DMS153 (cell line): ENCODE results near the gene SLC38A3.

Experiments used
- DNase-seq: peaks from one replicate; lab custom pipeline; 2025; lab: John Stamatoyannopoulos, UW

The SLC38A3 gene

DNA sequence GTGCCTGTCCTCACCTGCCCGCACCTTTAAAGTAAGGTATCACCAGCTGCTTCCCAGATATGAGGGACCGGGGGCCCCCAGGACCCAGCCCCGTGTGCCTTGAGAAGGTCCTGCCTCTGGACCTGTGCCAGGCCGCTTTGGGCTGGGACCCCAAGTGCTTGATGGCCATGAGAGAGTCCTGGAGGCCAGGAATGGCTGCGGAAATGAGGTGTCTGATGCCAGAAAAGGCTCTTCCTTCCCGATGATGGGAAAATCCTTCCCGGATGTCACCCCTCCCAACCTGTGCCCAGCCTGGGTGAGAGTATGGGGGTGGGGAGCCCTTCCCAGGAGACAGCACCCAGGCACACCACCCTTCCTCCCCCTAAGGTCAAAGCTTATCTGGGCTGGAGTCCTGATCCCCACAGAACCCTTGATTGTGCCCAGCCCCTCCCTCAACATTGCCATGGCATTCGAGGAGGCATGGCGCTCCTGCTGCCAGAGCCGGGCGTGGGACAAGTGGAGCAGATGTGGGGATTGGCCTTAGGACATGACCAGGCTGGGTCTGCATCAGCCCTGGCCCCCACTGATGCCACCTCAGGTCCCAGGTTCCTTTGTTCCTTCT, 35.7 kb upstream of the SLC38A3 start:
- no peak for DNase-seq

DNA sequence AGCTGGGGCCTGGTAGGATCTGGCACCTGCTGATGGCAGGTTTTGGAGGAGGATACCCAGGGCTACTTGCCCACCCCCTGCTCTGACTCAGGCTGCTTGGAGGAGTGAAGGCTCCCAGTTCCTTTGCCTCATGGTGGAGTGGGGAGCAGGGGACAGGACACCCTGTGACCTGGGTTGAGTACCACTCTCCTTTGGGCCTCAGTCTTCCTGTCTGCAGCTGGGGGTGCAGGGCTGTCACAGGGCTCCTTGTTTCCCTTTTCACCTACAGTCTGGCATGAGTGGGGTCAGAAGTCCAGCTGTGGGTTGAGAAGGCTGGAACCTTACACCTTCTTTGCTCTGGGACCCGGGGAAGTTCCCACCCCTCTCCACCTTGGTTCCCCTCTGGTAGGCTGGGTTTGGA, 35.2 kb upstream of the SLC38A3 start:
- DNase-seq = no peak

GRCh38 chr3:50170689-50171088, 34.4 kb upstream of the SLC38A3 start:
- no peak for DNase-seq

GRCh38 chr3:50171540-50172301, 33.4 kb upstream of the SLC38A3 start:
- DNase-seq = no peak

DNA sequence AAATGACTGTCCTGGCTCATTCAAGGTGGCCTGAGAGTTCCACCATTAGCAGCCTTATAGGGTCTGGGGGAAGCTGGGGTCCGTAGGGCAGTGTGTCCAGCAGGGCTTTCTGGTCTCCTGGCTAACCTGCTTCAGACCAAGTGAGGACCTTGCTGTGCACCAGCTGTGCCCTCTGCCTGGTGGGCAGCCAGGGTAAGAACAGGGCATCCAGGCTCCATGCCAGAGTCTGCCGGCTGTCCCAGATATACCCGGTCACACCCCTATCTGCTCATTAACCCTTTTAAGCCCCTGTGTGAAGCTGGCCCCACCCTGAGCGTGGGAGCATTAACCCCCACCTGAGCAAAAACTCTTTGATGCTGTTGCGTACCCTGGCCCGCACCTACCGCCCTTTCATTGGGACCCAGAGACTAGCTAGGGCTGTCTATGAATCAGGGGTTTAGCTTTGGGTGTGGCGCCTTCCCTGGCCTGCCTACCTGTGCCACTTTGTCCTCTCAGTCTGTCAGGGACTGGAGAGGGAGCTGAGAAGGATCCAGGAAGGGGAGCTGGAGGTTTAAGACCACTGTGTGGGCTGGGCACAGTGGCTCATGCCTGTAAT, 32.3 kb upstream of the SLC38A3 start:
- DNase-seq = no peak

- DNase-seq = no peak
These were observed 31.2 kb upstream of the SLC38A3 start for GRCh38 chr3:50173685-50174516.

DNA sequence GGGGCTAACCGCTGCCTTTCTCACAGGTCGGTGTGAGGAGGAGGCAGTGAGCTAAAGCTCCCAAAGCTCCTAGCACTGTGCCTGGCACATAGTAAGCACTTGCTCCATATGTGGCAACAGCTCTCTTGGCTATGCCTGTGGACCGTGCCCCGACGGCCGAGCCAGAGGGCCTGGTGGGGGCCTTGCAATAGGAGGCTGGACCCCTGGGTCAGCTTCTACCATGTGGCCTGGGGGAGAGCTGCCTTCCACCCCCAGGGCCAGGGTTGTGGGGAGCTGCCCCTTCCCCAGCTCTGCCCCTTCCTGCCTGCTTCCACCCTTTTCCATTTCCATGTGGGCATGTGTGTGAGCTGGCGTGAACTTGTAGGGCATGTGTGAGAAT, 30.6 kb upstream of the SLC38A3 start:
- no peak for DNase-seq

DNA sequence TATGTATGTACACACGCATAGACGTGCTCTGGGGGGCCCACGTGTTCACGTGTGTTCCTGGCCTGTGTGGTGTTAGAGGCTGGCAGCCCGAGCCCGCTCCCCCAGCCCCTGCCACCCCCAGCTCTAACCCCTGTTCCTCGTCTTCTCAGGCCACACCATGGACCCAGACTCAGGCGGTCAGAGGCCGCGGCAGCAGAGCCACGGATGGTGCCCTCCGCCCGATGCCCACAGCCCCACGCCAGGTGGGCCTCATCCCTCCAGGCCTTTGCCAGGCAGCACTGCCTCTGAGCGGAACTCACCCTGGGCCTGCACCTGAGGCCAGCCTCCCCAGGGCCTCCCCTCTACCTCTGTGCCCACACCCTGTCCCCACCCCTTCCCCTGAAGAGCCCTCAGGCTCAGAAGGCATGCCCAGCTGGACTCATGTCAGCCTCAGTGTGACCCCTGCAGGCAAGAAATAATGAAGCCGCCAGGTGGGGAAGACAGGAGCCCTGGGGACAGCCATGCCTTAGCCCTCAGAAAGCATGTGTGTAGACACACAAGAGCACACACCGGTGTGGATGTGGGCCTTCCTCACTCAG, 30.0 kb upstream of the SLC38A3 start:
- DNase-seq = no peak

DNA sequence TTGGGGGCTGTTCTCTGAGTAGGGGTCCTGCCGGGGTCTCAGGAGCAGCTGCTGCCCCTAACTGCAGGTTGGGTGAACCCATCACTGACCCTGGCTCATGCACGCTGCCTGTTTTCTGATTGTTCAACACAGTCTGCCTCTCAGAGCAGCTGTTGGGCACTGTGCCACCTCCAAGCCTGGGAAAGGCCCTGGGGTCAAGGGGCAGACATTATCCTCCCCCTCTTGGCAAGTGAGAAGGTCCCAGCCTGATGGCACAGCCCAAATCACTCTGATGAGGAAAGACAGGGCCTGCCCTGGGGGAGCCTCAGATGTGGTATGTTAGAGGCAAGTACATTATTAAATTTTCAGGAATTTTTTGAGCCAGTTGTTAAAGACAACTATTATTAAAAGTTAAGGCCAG, 27.7 kb upstream of the SLC38A3 start:
- no peak for DNase-seq

DNA sequence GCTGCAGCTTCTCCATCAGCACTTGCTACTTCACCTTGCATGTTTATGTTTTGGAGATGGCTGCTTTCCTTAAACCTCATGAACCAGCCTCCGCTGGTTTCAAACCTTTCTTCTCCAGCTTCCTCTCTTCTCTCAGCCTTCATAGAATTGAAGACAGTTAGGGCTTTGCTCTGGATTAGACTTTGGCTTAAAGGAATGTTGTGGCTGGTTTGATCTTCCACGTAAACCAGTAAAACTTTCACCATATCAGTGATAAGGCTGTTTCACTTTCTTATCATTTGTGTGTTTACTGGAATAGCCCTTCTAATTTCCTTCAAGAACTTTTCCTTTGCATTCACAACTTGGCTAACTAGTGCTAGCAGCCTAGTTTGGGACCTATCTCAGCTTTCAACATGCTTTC, 25.4 kb upstream of the SLC38A3 start:
- no peak for DNase-seq

GRCh38 chr3:50181985-50182384, 23.1 kb upstream of the SLC38A3 start:
- DNase-seq = no peak

- DNase-seq = no peak
These were observed 22.5 kb upstream of the SLC38A3 start for GRCh38 chr3:50182533-50183099.

GRCh38 chr3:50183755-50184154, 21.3 kb upstream of the SLC38A3 start:
- no peak for DNase-seq

DNA sequence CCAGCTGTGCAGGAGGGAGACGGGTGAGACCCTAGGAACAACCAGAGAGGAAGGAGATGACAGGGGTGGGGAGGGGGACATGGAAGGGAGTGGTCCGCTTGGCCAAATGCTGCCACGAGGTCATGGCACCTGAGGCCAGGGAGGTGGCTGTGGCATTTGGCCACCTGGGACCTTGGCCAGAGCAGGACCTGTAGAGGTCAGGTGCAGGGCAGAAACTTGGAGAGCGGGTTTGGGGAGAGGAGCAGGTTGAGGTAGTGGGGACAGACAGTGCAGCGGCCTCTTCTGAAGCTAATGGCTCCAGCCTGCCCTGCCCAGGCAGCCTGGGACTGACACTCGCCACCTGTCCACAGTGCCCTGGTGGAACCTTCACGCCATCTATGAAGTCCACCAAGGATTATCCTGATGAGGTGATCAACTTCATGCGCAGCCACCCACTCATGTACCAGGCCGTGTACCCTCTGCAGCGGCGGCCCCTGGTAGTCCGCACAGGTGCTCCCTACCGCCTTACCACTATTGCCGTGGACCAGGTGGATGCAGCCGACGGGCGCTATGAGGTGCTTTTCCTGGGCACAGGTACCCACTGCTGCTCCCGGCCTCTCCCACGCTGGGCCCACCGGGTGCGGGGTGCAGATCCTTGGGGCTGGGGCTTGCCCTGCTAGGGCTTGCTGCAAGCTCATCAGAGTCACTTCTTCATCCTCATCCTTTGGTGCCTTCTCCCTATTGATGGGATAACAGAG, 20.7 kb upstream of the SLC38A3 start:
- DNase-seq = no peak

GRCh38 chr3:50185230-50185629, 19.8 kb upstream of the SLC38A3 start:
- DNase-seq = no peak

DNA sequence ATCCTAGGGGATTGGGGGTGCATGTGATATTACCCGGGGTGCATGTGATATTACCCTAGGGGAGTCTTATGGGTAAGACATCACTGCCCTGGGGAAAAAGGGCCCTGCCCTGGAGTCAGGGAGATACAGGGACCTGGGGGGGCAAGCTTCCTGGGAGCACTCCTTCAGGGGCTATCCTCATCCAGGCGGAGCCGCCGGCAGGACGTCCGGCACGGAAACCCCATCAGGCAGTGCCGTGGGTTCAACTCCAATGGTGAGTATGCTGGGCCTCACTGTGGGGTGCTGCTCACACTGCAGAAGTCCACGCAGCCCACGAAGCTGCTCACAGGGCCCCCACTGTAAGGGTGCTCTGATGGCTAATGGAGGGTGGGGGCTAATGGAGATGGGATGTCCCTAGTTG, 19.0 kb upstream of the SLC38A3 start:
- no peak for DNase-seq

DNA sequence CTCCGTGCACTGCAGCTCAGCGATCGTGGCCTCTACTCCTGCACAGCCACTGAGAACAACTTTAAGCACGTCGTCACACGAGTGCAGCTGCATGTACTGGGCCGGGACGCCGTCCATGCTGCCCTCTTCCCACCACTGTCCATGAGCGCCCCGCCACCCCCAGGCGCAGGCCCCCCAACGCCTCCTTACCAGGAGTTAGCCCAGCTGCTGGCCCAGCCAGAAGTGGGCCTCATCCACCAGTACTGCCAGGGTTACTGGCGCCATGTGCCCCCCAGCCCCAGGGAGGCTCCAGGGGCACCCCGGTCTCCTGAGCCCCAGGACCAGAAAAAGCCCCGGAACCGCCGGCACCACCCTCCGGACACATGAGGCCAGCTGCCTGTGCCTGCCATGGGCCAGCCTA, 17.3 kb upstream of the SLC38A3 start:
- no peak for DNase-seq

DNA sequence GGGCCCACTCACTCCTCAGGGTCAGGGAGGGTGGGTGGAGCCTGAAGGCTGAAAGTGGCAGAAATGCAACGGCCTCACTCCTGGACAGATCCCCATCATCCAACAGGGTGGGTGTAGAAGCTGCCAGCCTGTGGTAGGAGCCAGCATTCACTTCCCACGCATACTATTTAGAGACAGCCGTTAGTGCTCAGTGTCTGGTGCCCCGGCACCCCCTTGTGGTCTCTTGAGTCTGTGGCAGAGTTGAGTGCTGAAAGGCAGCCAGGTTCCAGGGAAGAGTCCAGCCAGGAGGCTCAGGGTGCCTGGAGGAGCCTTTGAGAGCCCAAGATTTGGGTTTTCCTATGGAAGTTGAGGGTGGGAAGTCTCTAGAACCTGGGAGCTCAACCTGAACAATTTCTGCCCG, 15.8 kb upstream of the SLC38A3 start:
- DNase-seq = no peak

- DNase-seq = no peak
These were observed 15.1 kb upstream of the SLC38A3 start for GRCh38 chr3:50189989-50190388.

GRCh38 chr3:50190936-50191660, 14.0 kb upstream of the SLC38A3 start, which contains the start of gene GNAT1:
GNAT1 (plus strand) TSS chr3:50191610; CDS start chr3:50191726, 116 bp downstream.
- no peak for DNase-seq
